ENCODE measurements around the gene DEPDC5.
"Not testable (repeated sequence)": the region's sequence is repeated elsewhere in the genome, so short reads cannot be mapped to it uniquely, and the experiment has no call there.

The DEPDC5 gene

DNA sequence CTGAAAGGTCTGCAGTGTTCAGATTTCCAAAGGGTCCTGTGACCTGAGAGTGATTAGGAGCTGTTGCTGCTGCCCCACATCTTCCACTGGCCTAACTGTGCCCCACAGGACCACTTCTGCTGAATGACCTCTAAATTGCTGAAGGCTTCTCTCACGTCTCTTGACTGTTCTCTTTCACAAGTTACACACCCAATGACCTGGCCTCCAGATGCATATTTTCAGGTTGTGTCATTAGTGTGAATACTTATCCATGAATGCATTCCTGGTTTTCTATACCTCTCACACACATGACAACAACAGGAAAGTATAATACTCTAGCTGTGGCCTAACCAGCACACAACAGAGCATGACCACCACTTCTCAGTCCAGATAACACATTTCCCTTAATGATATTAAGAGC is 19.3 kb upstream of the DEPDC5 start:
- DNase-seq (ENCODE audit: low read depth): no peak
- TF ChIP-seq, protein P1, sequence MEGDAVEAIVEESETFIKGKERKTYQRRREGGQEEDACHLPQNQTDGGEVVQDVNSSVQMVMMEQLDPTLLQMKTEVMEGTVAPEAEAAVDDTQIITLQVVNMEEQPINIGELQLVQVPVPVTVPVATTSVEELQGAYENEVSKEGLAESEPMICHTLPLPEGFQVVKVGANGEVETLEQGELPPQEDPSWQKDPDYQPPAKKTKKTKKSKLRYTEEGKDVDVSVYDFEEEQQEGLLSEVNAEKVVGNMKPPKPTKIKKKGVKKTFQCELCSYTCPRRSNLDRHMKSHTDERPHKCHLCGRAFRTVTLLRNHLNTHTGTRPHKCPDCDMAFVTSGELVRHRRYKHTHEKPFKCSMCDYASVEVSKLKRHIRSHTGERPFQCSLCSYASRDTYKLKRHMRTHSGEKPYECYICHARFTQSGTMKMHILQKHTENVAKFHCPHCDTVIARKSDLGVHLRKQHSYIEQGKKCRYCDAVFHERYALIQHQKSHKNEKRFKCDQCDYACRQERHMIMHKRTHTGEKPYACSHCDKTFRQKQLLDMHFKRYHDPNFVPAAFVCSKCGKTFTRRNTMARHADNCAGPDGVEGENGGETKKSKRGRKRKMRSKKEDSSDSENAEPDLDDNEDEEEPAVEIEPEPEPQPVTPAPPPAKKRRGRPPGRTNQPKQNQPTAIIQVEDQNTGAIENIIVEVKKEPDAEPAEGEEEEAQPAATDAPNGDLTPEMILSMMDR (IDR thresholded peaks at IDR 0.05; ENCODE audit: low read depth, low read length): no peak
- TF ChIP-seq, protein P2, sequence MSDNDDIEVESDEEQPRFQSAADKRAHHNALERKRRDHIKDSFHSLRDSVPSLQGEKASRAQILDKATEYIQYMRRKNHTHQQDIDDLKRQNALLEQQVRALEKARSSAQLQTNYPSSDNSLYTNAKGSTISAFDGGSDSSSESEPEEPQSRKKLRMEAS (IDR thresholded peaks at IDR 0.05; ENCODE audit: low read depth, low read length): no peak
- TF ChIP-seq POLR2A (IDR thresholded peaks at IDR 0.05; ENCODE audit: extremely low read depth, insufficient read length): no peak
- TF ChIP-seq MYC (IDR thresholded peaks at IDR 0.05; ENCODE audit: low read depth, low read length): no peak
- H3K4me3 ChIP-seq (ENCODE audit: low read depth, low read length): no peak overlapping the region

DNA sequence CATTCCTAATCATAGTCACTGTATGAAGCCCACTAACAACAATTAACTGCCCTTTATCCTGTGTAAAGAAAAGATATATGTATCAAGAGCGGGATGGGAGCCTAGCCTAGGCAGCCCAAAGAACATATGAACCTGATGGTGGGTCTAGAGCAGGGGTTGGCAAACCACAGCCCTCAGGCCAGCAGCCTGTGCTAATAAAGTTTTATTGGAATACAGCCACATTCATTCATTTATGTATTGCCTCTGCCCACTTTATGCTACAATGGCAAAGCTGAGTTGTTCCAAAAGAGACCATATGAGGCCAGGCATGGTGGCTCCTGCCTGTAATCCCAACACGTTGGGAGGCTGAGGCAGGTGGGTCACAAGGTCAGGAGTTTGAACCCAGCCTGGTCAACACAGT is 17.4 kb upstream of the DEPDC5 start:
- no peak overlapping the region for H3K4me3 ChIP-seq (ENCODE audit: low read depth, low read length)
- no peak for DNase-seq (ENCODE audit: low read depth)
- TF ChIP-seq MYC (IDR thresholded peaks at IDR 0.05; ENCODE audit: low read depth, low read length) (no peak), POLR2A (IDR thresholded peaks at IDR 0.05; ENCODE audit: extremely low read depth, insufficient read length) (no peak)
- TF ChIP-seq, protein P2 (IDR thresholded peaks at IDR 0.05; ENCODE audit: low read depth, low read length): no peak
- TF ChIP-seq, protein P1 (IDR thresholded peaks at IDR 0.05; ENCODE audit: low read depth, low read length): no peak

DNA sequence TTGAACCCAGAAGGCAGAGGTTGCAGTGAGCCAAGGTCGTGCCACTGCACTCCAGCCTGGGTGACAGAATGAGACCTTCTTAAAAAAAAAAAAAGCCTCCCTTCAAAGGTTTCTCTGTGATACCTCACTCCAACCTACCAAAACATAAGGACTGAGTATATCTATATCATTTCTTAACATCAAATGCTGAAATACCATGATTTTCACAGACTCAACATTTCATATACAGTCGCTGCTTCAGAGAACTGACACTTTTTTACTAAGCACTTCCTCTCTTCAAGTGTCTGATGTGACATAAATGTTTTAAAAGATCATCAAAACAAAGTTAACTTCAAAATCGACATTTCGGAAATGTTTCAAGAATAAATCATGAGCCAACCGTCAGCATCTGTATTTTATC is 15.9 kb upstream of the DEPDC5 start:
- H3K4me3 ChIP-seq (ENCODE audit: low read depth, low read length): no peak overlapping the region
- DNase-seq (ENCODE audit: low read depth): no peak
- TF ChIP-seq, protein P2 (IDR thresholded peaks at IDR 0.05; ENCODE audit: low read depth, low read length): no peak
- no peak for TF ChIP-seq POLR2A (IDR thresholded peaks at IDR 0.05; ENCODE audit: extremely low read depth, insufficient read length)
- TF ChIP-seq, protein P1 (IDR thresholded peaks at IDR 0.05; ENCODE audit: low read depth, low read length): no peak
- no peak for TF ChIP-seq MYC (IDR thresholded peaks at IDR 0.05; ENCODE audit: low read depth, low read length)

DNA sequence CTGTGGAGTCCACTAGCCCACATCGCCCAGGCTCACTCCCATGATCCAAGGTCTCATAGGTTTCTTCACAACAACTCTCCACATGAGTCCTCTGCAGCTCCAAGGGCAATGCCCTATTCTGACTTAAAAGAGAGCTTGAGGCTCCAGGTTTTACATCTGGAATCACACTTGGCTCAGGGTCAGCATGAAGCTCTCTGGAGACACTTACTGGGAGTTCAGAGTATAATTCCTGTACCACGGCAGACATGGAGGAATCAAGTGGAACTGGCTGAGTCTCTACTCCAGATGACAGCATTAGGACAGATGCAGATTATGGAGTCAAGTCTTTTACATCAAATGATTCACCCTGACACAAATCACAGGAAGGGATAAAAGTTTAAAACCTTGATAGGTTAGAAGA is 15.3 kb upstream of the DEPDC5 start:
- no peak overlapping the region for H3K4me3 ChIP-seq (ENCODE audit: low read depth, low read length)
- TF ChIP-seq, protein P2 (IDR thresholded peaks at IDR 0.05; ENCODE audit: low read depth, low read length): no peak
- TF ChIP-seq POLR2A (IDR thresholded peaks at IDR 0.05; ENCODE audit: extremely low read depth, insufficient read length): no peak
- no peak for TF ChIP-seq MYC (IDR thresholded peaks at IDR 0.05; ENCODE audit: low read depth, low read length)
- TF ChIP-seq, protein P1 (IDR thresholded peaks at IDR 0.05; ENCODE audit: low read depth, low read length): no peak
- DNase-seq (ENCODE audit: low read depth): no peak

DNA sequence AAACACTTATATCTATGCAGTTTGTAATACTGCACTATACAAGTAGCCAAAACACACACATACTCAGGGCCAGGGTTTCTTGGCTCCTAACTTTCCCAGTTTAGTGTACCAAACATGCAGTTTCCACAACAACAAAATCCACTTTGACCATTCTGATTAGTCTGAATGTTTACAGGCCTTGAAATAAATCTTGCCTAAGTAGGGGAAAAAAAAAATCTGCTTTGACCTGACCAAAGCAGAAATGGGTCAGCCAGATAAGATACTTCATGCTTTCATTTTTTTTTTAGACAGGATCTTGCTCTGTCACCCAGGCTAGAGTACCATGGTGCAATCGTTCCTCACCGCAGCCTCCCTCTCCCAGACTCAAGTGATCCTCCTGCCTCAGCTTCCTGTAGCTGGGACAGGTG is 14.0 kb upstream of the DEPDC5 start:
- H3K4me3 ChIP-seq (ENCODE audit: low read depth, low read length): no peak overlapping the region
- no peak for TF ChIP-seq MYC (IDR thresholded peaks at IDR 0.05; ENCODE audit: low read depth, low read length)
- TF ChIP-seq POLR2A (IDR thresholded peaks at IDR 0.05; ENCODE audit: extremely low read depth, insufficient read length): no peak
- TF ChIP-seq, protein P2 (IDR thresholded peaks at IDR 0.05; ENCODE audit: low read depth, low read length): no peak
- no peak for DNase-seq (ENCODE audit: low read depth)

DNA sequence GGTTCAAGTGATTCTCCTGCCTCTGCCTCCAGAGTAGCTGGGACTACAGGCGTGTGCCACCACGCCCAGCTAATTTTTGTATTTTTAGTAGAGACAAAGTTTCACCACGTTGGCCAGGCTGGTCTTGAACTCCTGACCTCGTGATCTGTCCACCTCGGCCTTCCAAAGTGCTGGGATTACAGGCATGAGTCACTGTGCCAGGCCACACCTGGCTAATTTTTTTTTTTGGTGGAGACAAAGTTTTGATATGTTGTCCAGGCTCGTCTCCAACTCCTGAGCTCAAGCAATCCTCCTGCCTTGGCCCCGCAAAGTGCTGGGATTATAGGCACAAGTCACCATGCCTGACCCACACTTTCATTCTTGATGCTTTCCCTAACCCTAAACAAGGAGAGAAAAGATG is 13.5 kb upstream of the DEPDC5 start:
- H3K4me3 ChIP-seq (ENCODE audit: low read depth, low read length); DNase-seq (ENCODE audit: low read depth): not testable (repeated sequence)

DNA sequence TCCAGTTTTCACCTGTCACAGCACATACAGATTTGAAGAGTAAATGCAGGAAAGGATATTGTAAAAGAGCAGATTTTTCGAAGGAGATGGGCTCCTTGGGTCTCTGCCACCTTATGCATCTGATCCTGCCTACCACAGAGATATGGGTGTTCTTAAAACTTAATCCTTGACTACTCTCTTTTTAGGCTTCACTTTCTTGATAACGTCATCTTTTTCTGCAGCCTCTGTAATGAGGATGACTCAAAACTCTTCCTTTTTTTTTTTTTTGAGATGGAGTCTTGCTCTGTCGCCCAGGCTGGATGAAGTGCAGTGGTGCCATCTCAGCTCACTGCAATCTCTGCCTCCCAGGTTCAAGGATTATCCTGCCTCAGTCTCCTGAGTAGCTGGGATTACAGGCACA is 11.7 kb upstream of the DEPDC5 start:
- TF ChIP-seq, protein P2 (IDR thresholded peaks at IDR 0.05; ENCODE audit: low read depth, low read length): no peak
- TF ChIP-seq, protein P1 (IDR thresholded peaks at IDR 0.05; ENCODE audit: low read depth, low read length): no peak
- no peak for TF ChIP-seq POLR2A (IDR thresholded peaks at IDR 0.05; ENCODE audit: extremely low read depth, insufficient read length)
- no peak for TF ChIP-seq MYC (IDR thresholded peaks at IDR 0.05; ENCODE audit: low read depth, low read length)
- no peak for DNase-seq (ENCODE audit: low read depth)

More for the DNA sequence above, 11.7 kb upstream of the DEPDC5 start:
- H3K4me3 ChIP-seq (ENCODE audit: low read depth, low read length): no peak overlapping the region

All from NB4 (cell line).